Ramos (cell line): Measurements from ENCODE around the gene TRPM3.
"Not testable (repeated sequence)": the region's sequence is repeated elsewhere in the genome, so short reads cannot be mapped to it uniquely, and the experiment has no call there.

Experiments
- in situ Hi-C: fragments of 300-500 bp; cut with MboI; formaldehyde crosslinking; loops from one replicate; pipeline ENCODE4 v1.14.3; 2022; ENCODE audit warnings: low sequenced_read_pairs; ENCODE audit not compliant: unreplicated experiment

The TRPM3 gene

DNA sequence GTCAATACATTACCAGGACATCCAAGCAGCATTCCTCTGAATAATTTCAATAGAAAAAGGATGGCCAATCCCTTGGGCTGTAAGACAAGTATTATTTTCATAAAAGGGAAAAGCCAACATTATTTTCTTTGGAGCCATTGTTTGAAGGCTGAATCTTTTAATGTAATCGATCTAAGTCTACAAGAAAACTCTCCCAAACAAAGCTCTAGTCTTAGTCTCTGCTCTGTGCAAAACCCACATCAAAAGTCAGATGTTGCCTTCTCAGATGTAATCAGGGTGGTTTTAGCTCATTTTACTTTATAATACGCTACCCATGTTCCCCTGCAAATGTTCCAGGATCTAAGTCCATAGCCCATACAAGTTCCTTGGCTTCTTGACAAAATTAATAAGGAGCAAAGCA, 325.6 kb downstream of the TRPM3 start:
- in situ Hi-C loops: no loop called here

DNA sequence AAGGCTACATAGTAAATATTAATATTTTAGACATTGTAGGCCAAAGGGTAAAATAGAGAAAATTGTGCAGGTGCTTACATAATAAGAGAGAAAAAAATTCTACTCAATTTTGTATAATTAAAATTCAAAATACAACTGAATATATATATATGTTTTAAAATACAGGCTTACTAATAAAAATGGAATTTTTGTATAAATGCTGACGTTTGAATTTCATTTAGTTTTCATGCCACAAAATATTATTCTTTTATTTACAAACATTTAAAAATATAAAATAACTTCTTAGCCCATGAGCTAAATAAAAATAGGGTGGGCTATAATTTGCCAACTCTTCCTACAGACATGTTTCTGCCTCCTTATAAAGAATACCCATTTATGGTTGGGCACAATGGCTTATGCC, 328.6 kb downstream of the TRPM3 start:
- in situ Hi-C loops: no loop called here

DNA sequence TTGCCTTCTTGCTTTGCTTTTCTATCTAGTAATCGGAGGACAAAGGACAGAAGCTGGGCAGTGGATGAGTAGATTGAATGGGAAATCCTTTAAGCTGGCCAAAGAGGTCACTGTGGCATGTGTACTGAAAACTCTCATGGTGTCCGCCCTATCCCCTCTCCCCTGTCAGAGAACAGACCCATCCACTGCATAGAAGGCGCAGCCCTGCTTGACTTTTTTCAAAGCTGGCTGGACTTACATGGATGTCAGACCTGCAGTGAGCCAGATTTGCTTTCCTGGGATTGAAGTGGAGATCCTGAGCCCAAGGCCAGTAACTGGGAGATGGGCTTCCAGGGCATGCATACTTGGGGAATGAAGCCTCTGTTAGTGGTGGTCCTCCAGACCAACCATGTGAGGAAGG, 329.5 kb downstream of the TRPM3 start:
- in situ Hi-C loops: no loop called here

DNA sequence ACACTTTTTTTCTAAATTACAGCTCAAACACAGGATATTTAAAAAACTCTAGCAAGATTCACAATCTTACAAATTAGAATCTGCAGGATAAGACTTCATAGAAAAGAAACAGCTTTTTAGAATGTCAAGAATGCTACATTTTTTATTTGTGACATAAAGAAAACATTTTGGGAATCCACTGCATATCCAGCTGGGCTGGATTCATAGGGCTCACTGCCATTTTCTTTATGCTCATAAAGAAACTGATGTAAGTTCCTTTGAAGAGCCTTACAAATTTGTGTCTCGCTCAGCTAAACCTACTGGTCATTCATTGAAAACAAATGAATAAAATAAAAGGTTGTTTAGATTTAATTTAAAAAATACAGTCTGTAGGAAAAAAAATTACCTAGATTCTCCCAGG, 332.3 kb downstream of the TRPM3 start:
- in situ Hi-C loops: no loop called here

DNA sequence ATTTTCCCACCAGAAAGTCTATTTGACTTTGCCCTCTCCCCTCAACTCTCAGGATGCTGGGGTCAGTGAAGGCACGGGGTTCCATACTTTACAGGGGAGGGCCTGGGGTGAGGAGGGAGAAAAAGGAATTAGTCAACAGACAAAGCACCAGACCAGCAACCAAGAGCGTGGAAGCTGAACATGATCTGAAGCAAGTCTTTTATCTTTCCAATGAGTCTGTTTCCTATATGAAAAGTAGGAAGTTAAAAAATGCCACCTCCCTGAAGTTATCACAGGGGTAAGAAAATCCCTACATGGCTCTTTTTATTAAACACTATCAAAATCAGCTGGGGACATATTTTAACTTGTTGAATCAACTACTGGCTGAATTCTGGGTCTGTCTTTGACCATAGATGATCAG, 337.0 kb downstream of the TRPM3 start:
- in situ Hi-C loops: no loop called here

DNA sequence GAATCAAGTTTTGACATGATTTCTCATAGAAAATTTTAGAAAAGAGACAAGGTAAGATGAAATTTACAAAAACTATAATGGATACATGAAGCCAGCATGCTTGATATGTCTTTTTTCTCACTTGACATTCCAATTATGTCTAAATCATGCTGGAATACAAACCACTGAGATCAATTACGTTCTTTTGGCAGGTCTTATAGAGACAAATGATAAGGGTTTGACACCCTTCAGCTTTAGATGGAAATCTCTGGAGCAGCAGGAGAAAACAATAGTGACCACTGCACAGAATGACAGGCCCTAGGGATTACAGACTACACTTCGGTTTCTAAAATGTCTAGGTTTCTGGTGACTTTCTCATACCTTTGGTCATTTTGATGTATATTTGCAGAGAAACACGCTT, 342.9 kb downstream of the TRPM3 start:
- in situ Hi-C loops: no loop called here

DNA sequence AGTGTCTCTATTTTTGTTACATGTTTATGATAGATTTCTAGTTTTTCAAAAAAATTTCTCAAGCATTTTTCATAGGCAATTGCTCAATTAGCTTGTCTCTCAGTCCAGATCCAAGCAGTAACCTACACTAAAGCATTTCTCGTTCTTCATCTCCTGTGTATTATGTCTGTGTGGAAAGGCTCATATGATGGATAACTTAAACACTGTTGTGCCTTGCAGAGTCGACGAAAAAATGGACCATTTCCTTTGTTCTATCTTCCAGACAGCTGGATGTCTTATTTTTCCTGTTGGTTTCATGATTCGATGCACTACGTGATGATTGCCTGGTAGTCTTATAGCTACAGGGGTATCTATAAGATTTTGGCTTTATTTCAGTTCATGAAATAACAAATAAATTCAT, 347.8 kb downstream of the TRPM3 start:
- in situ Hi-C loops: no loop called here

DNA sequence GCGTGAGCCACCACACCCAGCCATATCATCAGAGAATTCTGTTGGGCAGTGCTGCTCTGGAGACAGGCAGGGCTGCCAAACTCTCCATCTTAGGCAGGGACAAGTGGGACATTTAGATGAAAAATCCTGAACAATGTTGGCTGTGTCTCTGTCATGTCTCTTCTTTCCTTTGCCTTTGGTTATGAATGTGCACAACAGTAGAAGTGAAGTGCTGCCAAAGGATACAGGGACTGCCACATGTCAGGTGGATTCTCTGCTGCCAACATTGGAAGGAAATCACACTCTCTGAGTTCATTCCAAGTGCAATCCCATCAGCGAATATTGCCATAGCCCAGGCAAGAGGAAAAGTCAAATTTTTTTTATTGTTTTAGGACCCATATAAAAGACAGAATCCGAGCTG, 348.8 kb downstream of the TRPM3 start:
- in situ Hi-C loops: no loop called here

DNA sequence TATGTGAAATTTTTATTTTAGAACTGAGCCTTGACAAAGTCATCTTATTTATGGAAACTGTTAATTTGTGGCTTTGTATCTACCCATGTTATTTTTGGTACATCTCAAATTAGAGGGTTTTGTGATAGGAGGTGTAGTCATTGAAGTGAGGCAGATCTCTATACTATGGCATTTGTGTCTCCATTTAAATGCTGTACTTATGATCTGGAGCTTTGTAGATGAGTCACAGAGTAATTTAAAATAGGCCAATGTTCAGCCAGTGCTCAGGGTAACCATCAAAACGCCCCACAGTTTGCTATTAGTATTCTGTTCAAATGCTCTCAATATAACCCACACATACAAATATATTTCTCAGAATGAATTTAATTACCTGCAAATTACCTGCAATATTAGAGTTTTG, 355.5 kb downstream of the TRPM3 start:
- in situ Hi-C loops: no loop called here

DNA sequence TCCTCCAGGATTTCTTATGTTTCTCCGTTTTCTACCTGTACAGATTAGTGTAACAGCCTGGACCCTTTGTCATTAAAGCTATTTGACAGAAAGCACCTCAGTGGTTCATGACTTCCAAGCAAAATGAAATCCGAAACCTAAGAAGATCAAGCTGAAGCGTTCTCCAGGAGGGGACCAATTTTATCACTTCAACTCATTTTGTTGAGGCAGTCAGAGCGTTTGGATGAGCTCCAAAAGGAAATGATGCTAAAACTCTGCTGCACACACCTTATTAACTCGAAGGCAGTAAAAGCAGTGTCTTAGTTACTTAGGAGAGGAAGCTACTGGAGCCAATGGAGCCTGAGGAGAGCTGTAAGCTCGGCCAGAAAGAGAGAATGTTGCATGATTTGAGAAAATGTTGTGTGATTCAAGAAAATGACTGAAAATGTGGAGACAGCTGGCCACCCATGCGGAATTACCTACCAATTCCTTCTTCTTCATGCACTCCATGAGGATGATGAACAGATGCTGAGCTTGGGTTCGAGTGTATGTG, 360.2 kb downstream of the TRPM3 start:
- in situ Hi-C loops: no loop called here

DNA sequence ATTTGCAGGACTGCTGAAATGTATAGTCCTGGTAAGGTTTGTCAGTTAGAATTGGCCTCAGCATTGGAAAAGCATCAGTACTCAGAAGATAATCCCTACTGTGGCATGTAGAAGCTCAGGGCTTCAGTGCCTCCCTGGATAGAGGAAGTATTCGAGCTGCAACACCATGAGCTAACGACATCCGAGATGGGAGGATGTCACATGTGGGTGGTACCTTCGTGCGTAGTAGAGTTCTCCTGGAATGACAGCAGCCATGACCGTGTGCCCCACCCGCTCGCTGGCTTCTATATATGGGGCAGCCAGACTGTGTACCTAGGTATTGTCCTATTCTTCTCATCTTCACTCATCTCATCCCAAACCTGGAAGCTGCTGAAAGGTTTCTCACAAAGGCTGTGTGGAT, 361.2 kb downstream of the TRPM3 start:
- in situ Hi-C loops: no loop called here

DNA sequence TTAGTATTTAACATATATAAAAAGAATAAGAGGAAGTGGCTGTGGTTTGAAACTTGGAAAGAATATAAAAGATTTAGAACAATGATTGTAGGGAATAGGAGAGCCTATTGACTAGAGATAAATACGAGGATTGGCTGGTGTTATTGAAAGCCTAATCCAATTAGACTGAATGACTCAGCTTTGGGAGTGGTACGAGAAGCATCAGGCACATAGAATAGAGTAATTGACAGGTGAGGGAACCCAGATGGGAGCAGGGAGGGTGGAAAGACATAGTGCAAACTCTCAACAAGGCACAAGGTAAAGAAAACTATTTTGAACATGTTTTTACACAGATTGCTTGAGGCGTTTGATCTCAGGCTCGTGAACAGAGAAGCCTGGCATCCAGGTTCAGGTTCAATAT, 368.1 kb downstream of the TRPM3 start:
- in situ Hi-C loops: no loop called here

DNA sequence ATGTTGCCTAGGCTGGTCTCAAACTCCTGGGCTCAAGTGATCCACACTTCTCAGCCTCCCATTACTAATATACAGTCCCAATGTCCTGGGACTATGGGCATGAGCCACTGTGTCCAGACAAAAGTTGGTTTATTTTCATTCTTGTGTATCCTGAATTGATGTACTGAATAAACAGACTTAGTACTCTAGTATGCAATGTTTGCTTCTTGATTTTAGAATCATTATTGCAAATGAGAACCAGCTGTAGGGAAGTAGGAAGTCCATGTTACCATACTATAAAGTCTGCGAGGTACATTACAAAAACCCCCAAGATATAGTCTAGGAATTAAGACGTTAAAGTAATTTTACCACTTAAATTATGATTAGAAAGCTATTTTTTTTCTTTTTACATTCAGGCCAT, 372.4 kb downstream of the TRPM3 start:
- in situ Hi-C loops: no loop called here

DNA sequence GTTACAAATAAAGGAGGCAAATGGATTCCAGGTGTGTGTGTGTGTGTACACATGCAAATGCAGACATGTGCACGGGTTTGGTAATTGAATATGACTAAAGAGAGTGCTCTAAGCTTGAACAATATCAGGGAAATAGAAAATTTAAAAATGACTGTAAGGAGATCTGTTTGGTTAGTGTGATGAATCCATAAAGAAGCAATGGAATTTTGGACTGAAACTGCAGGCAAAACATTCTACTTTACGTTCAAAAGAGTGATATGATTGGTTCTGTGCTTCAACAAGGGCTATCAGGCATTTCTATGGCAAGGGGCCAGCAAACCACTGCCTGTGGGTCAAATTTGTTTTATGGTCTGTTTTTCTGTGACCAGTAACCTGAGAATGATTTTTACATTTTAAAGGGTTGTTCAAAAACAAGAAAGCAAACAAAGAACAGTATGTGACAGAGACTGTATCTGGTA, 374.1 kb downstream of the TRPM3 start:
- in situ Hi-C loops: no loop called here

DNA sequence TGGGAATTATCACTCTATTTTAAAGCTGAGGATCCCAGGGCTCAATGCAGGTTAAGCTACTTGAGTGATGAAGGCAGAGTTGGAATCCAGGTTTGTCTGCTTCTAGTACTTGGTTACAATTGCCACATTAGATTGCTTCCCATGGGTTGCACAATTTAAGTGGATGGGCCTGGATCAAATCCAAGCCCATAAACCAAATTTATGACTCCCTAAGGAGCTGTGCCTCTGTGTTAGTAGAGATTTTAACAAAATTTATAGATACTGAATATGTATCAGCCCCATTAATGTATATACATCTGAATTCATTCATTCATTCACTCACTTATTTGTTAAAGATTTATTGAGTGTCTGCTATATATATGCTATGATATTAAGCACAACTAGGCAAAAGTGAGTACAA, 374.7 kb downstream of the TRPM3 start:
- in situ Hi-C loops: no loop called here

DNA sequence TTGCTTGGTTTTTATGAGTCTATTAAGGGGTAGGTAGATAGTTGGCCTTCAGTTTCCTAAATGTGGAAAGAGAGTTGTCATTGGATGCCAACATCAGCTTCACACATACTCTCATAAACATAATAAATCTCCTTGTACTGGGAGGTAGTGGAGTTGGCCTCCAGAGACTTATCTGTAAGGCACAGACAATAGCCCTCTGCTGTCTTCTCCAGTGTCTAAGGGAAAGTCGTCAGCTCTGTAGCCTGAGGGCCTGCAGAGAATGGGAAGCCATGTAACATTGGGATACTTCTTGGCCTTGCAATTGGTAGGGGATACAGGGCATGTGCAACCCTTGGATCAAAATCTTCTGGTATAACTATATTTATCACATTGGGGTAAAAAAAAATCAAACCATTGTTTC, 375.1 kb downstream of the TRPM3 start:
- in situ Hi-C loops: no loop called here

DNA sequence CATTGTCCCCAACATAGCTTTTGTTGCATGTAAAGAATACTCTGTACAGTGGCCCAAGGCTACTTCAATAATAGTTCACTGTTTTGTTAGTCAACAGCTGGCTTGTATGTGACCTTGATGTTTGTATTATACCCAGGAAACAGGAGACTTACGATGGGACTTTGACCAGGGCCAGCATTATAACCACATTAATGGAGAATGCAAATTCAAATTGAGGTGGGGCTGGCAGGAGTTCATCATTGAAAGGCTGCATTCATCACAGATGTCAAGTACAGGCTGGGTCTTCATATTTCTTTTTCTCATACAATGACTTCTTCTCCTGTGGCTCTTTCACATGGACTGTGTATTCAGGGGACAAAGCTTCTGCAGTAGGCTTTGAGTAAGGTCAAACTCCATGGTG, 396.6 kb downstream of the TRPM3 start:
- in situ Hi-C loops: not testable (repeated sequence)

DNA sequence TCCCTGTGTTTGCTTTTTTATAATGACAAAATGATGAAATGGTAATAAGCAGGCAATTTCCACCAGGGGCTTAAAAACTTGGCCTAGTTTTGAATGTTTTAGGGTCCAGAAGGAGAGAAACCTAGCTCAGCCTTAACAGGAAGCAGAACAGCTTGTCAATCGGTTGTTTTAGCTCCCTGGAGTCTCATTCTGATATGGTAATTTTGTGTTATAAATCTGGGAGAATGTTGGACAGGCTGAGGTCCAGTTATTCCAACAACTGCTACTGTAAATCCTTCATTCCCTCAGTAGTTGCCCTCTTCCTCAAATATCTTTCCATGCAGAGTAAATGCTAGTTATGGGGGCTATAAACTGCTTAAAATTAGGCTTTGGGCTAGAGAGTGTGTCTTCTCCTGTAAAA, 397.4 kb downstream of the TRPM3 start:
- in situ Hi-C loops: not testable (repeated sequence)

DNA sequence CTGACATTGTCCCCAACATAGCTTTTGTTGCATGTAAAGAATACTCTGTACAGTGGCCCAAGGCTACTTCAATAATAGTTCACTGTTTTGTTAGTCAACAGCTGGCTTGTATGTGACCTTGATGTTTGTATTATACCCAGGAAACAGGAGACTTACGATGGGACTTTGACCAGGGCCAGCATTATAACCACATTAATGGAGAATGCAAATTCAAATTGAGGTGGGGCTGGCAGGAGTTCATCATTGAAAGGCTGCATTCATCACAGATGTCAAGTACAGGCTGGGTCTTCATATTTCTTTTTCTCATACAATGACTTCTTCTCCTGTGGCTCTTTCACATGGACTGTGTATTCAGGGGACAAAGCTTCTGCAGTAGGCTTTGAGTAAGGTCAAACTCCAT, 414.6 kb downstream of the TRPM3 start:
- in situ Hi-C loops: not testable (repeated sequence)

DNA sequence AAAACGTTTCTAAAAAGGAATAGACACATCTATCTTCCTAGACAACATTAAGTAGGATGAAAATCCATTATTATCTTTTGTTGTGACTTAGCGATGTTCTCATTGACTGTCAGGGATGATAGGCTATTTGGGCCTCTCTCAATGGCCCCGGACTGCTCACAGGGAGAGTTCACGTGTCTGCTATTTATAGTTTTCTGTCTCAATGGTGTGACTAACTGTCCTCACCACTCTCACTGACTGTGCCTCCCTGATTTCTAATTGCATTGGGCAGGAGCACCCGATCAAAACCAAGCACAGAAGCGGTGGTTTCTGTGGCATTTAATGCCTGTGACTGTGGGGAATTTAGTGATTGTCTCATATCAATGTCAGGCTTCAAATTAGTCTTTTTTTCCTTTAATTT, 420.3 kb downstream of the TRPM3 start:
- in situ Hi-C loops: no loop called here

DNA sequence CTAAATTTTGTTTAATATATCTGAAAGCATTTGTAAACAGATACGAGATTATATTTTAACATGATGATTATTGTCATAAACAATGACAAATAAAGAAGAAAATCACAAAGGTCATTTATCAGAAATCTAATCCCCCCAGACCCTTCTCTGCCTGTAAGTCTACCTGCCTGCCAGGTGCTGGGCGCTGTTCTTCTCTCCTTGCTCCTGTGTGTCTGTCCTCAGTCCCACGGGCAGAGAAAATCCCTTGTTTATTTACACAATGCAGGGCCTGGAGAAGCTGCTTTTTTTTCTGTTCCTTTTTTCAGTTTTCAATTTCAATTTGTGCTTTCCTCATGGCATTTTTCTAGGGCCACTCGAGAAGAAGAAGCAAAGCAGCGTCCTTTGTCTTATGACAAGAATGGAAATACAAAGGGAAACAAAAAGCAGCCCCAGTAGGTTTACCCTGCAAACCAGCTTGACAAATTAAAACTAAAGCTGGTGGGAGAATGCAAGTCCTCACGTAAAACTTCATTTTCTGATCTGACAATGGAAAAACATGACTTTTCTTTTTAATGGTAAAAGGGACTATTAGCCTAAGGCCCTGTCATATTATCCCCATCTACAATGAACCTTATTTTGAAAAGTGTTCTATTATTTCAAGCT, 424.6 kb downstream of the TRPM3 start:
- in situ Hi-C loops: no loop called here

DNA sequence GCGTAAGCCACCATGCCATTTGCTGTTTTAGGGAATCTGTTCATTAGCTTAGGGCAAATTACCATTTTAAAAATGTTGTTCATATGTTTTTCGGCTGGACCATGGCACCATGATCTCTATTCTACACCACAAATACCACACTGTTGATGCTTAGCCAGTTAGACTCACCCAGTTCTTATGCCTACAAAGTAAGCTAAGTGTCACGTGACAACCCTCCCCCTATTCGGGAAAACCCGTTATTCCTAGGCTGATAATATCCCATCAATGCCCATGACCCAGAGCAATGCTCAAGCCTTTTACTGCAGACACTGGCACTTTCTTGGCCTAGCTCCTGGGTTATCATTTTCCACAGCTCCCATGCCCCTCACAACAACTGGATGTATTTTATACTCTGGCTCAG, 426.7 kb downstream of the TRPM3 start:
- in situ Hi-C loops: no loop called here

DNA sequence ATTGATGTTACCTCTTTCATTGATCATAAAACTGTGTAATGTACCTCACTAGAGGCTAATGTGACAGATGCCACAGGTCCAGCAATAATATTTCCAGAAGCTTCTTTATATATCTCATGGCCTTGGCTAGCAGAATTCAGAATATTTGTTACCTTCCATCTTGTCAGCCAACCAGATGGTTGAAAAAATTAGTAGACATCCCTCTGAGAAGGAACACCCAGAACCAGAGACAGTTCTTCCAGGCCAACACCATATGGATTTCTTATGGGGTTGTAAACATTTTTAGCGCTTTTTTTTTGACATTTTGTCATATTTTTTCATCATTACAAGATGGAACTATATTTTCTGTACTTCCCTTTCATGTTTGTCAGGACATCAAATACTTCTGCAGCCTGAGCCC, 428.2 kb downstream of the TRPM3 start:
- in situ Hi-C loops: no loop called here
